ENCODE results near the gene RHNO1.

RHNO1 gene, protein sequence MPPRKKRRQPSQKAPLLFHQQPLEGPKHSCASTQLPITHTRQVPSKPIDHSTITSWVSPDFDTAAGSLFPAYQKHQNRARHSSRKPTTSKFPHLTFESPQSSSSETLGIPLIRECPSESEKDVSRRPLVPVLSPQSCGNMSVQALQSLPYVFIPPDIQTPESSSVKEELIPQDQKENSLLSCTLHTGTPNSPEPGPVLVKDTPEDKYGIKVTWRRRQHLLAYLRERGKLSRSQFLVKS

DNA sequence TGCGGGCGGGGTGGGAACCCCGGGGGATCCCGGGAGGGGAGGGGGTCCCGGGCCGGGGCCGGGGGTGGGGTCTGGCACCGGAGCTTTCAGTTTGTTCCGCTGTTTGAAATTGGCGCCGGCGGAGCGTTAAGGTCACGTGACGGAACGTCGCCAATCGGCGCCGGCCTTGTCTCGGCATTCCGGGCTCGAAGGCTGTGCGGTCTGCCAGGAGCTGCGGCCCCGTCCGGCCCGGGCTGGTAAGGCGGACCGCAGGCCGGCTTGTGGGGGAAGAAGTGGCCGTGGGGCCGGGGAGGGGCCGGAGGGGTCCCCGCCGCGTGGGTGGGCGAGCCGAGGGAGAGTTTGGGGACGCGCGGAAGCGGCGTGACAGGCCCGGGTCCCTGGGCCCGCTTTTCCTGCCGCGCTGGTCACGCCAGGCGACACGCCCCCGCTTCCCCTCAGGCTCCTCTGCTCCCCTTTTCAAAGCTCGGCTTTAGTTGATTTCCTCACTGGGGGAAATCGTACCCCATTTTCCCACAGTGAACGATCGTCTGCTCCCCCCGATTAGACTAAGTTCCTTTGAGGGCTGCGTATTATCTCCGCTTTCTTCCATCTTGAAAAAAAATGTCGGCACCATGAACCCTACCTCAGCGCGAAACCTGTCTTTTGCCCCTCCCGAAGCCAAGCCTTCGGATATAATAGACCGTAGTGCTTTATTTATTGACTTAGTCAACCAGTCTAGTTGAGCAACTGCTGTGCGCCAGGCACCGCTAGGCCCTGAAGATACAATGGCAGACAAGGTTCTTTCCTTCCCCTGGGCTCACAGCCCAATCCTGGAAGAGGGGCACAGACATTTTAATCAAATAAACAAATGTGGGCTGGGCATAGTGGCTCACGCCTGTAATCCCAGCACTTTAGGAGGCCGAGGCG lies at the start of gene RHNO1, which contains the start of gene FOXM1:
Gene RHNO1 (plus strand): TSS at position 177 of the 906 bp plus-strand sequence. CDS start 8,144 bp downstream, outside the sequence.
Gene FOXM1 (minus strand): TSS at position 128 of the 906 bp plus-strand sequence. CDS start 2,696 bp downstream, outside the sequence.
- in situ Hi-C loops (cut with HindIII; ENCODE audit: low sequenced_read_pairs): no loop called here

DNA sequence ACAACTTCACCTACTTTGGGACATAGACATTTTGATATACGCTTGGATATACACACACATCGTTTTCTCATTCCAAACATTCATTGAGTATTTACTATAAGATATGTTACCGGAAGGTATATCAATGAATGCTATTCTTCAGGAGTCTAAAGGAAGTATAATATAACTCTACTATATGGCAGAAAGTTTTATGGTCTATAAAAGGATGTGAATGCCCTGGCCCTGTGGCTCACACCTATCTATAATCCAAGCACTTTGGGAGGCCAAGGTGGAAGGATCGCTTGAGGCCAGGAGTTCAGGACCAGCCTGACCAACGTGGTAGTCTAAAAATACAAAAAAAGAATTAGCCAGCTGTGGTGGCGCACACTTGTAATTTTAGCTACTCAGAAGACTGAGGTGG lies 47.7 kb upstream of the RHNO1 start:
- in situ Hi-C loops (cut with HindIII; ENCODE audit: low sequenced_read_pairs): no loop called here

DNA sequence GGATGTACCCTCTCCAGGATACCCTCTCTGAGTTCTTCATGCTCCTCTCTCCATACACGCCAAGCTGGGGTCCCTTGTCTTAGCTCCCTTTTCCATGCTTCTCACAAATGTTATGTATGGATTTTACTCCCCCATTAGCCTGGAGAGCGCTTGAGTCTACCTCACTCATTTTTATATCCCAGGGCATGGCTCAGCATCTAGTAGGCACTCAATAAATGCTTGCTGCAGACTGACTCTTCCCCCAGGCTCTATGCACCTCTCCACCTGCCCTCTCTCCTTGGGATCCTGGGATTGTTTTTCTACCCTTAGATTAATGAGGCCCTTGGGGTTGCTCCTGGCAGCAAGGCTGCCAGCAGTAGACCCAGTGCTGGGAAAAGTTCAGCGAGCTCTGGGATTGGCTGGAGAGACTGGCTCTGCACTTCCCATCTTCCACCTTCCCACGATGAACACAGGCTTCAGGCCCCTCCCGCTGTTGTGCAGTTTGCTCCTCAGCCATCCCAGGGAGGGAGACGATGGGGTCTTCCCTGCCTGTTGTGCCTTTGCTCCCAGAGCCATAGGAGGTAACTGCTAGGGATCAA lies 44.4 kb upstream of the RHNO1 start:
- in situ Hi-C loops (cut with HindIII; ENCODE audit: low sequenced_read_pairs): no loop called here

DNA sequence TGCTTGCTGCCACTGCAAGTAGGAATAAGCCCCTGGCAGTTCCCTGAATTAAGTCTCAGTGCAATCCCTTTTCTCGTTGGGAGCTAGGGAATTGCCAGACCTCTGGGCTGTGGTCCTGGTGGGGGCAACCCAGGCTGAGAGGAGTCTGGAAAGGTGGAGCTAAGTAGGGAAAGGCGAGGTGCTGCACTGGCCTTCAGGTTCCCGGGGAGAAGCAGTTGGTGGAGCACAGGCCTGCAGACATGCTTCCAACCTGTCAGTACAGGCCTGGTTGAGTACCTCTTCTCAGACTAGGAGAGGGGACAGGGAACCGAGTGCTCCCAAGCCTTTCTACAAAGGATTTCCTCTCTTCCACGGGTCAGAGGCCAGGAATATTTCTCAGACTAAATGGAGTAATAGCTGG lies 43.7 kb upstream of the RHNO1 start:
- in situ Hi-C loops (cut with HindIII; ENCODE audit: low sequenced_read_pairs): no loop called here

DNA sequence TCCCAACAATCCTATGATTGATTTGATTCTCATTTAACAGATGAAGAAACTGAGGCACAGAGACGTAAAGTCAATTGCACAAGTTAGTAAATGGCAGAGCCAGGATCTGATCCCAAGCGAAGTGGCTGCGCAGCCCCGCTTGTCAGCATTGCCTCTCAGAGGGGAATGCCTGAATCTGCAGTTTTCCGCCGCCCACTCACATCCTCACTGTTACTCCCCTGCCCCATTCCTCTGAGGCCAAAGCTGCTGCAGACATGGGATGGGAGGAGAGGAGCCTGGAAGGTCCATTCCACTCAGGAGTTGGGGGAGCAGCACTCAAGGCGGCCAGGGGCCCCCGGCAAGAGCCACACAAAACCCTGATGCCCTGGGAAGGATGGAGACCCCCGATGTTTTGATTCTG lies 43.2 kb upstream of the RHNO1 start:
- in situ Hi-C loops (cut with HindIII; ENCODE audit: low sequenced_read_pairs): no loop called here

DNA sequence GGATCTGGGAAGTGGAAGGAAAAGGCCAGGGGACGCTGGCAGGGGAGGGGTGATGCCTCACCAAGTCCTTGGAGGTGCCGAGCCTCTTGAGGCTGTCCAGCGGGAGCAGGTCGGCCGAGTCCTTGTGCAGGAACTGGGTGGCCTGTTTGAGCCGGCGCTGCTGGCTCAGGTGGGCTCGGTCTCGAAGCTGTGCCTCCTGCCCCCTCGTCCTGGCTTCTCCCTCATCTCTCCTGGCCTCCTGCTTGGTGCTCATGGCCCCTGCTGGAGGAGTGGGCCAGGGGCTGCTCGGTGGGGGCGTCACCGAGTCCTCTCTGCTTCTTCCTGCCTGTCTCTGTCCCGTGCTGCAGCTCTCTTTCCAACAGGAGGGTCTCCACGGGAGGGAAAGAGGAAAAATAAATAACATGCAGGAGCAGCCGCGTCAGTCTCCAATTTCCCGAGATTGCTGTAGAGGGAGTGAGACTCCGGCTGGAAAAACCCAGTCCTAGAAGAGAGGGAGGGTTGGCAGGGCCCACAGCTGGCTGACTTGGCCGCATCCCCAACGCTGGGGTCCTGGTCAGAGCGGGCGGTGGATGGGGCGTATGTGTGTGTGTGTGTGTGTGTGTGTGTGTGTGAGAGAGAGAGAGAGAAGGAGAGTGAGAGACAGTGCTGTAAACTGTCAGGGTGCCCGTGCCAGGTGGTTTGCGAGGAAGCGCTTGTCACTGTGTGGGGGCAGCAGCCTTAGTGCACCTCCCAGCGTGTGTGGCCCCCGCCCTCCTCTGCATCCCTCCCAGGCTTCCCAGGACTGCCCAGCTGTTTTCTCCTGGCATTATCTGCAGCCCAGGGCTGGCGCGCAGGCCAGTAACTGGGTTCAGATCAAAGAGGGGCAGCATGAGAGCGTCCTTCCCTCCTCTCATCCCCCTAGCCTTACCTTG lies 42.2 kb upstream of the RHNO1 start, which contains the start of gene NRIP2:
Gene NRIP2 (minus strand): TSS at position 455 of the 911 bp plus-strand sequence. CDS start 52 bp downstream, at position 403.
- in situ Hi-C loops (cut with HindIII; ENCODE audit: low sequenced_read_pairs): no loop called here

DNA sequence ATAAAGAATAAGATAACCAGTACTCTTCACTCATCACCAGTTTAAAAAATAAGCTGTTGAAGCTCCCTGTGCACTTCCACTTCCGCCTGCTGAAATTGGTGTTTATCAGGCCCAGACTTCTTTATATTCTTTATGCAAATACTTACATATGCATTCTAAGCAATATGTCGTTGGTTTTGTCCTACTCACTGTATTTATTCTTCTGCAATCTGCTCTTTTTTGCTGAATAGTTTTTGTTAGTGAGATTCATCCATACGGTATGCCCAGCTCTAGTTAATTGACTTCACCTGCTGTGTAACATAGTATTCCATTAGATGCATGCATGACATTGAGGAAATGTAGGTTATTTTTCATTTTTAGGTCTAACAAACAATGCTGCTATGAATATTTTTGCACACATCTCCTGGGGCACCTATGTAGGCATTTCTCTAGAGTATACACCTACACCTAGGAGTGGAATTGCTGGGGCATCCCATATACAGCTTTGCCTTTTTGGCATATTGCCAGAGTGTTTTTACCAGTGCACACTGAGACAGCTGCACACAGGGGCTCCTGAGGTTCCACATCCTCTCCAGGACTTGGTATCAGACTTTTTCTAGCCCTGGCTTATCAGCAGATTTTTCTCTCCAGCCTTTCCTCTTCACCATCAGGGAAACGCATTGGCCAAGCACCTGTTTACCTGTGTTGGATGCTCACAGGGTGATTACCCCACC lies 41.2 kb upstream of the RHNO1 start:
- in situ Hi-C loops (cut with HindIII; ENCODE audit: low sequenced_read_pairs): no loop called here

DNA sequence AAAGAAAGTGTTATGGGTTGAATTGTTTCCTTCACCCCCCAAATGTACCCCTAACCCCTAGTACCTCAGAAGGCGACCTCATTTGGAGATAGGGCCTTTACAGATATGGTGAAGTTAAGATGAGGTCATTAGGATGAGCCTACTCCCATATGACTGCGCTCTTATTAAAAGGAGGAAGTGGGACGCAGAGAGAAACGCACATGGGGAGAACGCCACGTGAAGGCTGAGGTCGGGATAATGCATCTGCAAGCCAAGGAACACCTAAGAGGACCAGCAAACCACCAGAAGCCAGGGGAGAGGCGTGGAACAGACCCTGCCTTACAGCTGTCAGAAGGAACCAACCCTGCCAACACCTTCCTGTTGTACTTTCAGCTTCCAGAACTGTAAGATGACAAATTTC lies 40.4 kb upstream of the RHNO1 start:
- in situ Hi-C loops (cut with HindIII; ENCODE audit: low sequenced_read_pairs): no loop called here

DNA sequence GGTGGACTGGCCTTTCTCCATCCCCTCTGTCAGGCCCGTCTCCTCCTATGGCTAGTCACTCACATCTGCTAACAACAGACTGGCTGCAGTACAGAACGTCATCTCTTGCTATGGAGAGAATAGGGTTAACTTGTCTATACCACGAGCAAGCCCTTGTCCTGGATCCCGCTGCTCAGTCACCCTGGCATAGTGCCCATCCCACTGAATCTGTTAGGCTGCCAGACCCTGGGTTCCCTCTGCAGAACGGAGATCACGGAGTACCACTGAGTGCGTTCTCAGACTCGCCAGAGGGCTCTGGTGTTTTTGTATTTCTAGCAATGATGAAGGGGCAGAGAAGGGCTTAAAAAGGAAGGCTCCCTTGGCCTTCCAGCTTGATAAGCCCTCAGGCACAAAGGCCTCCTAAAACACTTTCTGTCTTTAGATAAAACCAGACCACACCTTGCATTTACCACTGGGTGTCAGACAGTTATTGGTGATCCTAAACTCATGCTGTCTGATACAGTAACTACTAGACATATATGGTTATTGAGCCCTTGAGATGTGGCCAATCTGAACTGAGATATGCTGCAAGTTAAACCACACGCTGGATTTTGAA lies 35.9 kb upstream of the RHNO1 start:
- in situ Hi-C loops (cut with HindIII; ENCODE audit: low sequenced_read_pairs): no loop called here

DNA sequence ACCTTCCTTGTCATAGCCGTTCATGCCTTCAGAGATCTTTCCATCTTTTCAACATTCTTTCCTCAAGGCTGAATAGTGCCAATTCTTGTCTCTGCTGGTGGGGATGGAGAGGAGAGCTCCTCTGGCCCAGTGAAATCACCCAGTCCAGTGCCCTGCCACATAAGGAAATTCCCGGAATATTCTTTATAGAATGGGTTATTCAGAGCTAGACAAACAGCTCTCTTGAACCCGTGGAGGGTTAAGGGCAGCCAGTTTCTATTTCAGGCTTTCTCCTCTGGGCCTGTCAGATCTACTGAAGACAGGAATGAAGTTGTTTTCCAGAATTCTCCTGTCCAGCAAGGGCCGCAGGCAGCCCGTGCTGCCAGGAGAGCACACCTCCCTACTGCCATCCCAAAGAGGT lies 34.1 kb upstream of the RHNO1 start:
- in situ Hi-C loops (cut with HindIII; ENCODE audit: low sequenced_read_pairs): no loop called here

DNA sequence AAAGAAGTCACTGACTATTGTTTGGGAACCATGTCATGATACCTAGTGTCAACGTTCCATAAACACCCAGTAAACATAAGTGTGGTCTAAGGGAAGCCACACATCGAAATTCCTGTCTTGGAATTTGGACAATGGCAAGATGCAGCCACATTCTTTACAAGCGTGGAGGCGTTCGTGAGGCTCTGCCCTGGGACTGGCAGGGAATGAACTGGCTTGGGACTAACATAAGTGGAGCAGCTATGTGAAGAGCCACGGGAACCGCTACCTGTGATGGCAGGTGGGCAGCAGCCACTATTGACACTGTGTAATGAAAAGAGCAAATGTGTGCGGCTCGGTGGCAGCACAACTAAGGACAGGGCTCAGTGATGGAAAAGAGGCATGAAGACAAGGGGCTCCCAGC lies 32.2 kb upstream of the RHNO1 start:
- in situ Hi-C loops (cut with HindIII; ENCODE audit: low sequenced_read_pairs): no loop called here

DNA sequence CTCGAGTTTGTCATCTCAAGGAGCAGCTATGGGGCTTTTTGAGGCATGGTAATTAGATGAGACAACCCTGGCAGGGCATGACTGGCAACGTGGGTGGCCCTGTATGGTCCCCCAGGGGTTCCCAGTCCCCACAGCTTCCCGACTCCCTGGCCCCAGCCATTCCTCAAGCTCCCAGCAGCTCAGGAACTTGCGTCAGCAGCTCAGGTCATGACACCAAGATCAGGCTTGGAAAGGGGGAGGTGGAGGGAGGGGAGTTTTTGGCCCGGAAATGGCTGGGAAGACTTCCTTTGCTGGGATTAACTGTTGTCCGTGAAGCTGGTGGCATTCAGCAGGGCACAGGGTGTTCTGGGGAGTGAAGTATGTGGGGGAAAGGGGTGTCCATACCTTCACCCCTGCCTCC lies 31.7 kb upstream of the RHNO1 start:
- in situ Hi-C loops (cut with HindIII; ENCODE audit: low sequenced_read_pairs): no loop called here

DNA sequence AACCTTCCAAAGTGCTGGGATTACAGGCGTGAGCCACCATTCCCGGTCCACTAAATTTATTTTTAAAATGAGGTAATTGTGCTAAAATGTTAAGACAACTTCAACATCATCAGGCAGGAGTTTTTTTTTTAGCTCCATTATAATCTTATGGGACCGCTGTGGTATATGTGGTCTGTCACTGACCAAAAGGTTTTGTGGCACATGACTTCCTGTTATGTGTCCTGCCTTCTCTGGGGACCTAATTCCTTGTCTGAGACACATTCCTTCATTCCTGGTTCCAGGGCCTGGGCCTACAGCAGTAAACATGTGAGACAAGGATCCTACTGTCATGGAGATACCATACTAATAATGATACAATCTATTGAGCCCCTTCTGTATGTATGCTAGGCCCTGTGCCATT lies 25.1 kb upstream of the RHNO1 start:
- in situ Hi-C loops (cut with HindIII; ENCODE audit: low sequenced_read_pairs): no loop called here

DNA sequence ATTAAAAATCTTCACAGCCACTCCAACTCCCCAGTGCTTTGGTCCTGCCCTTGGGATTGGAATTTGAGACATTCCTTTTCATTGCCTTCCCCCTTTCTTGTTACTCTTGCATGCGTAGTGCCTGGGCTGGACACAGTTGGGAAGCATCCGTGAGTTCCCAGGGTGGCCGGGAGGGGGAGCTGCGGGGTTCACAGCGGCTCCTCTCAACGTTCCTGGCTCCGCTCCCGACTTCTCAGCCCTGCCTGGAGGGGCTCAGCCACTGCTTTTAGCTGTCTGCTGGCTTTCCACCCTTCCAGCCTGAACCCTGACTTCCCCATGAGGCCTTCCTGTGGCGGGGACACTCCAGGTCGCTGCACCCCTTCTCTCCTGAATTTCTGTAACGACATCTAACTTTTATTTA lies 23.4 kb upstream of the RHNO1 start:
- in situ Hi-C loops (cut with HindIII; ENCODE audit: low sequenced_read_pairs): no loop called here

DNA sequence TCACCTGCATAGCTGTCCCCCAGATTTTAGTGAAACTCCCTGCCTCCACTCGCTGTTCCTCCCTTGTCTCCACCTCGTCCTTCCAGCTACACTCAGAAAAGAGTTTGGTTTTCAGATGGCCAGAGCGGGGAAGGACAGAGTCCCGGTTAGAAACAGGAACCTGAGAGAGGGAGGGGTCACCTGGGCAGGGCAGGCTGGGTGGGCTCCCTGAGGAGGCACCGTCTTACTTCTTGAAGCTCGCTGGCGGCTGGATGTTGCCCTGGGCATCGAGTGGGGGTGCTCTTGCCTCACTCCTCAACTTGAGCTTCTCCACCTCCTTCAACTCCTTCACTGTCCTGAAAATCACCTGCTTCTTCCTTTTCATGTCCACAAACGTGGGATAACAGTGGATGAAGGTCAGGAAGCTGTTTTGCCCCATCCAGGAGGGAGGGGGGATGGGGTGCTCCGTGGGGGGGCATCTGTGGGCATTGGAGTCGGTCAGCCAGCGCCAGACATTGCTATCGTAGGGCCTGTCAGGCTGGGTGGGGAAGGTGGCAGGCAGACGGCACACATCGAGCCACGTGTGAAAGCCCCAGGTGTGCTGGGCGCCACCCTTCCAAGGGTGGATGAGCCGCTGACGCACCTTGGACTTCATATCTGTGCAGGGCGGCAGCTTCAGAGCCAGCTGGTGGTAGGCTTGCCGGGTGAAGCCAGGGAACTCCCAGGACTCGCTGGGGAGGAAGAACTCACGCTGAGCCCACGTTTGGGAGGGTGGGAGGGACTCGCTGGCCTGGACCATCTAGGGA lies 22.2 kb upstream of the RHNO1 start:
- in situ Hi-C loops (cut with HindIII; ENCODE audit: low sequenced_read_pairs): no loop called here

DNA sequence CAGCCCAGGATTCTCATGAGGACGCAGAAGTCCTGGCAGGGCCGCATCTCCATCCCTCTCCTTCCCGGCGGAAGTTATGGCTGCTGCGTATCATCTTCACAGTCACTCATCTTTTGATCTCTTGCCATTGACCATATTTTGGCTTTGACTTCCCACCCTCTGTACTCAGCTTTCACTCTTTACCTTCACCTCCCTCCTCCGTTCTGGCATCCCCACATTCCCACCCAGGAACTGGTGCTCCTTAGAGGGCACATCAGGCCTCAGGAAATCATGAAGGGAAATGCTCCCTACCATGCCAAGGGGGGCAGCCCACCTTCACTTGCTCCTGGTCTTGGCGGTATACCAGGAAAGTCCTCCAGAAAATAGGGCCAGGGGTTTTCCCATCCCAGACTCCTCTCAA lies 21.5 kb upstream of the RHNO1 start:
- in situ Hi-C loops (cut with HindIII; ENCODE audit: low sequenced_read_pairs): no loop called here

DNA sequence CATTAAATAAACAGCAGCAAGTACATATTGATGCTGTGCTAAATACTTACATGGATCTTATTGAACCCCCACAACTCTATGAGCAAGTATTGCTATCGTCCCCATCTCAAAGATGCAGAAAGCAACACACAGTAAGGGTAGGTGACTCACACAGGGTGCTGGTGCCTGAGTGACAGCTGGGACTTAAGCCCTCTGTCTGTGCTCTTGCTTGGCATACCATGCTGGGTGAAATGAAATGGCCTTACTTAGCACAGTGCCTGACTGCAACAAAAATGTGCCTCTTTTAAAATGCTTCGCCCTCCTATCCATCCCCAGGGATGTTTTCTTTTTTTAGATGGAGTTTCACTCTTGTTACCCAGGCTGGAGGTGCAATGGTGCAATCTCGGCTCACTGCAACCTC lies 21.0 kb upstream of the RHNO1 start:
- in situ Hi-C loops (cut with HindIII; ENCODE audit: low sequenced_read_pairs): no loop called here

DNA sequence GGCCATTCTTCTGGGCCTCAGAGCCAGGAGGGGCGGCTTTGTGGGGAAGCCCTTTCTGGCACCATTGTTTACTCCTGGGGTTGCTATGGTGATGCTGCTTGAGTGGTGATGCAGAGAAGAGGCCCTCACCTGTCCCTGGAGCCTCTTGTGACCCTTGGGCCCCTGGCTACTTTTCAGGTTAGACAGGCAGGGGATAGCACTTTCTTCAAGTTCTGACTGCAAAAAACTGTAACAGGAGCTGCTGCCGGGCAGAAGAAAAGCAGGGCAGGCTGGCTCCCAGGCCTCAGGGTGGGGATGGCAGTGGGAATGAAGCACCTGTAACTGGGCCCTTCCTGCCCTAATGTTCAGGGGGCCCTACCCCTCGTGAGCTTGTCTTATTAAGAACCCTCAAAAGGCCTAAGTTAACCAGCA lies 20.0 kb upstream of the RHNO1 start, which contains the start of gene TEX52:
Gene TEX52 (minus strand): TSS at position 19 of the 411 bp plus-strand sequence. CDS start 13 bp downstream, at position 6.
- in situ Hi-C loops (cut with HindIII; ENCODE audit: low sequenced_read_pairs): no loop called here

DNA sequence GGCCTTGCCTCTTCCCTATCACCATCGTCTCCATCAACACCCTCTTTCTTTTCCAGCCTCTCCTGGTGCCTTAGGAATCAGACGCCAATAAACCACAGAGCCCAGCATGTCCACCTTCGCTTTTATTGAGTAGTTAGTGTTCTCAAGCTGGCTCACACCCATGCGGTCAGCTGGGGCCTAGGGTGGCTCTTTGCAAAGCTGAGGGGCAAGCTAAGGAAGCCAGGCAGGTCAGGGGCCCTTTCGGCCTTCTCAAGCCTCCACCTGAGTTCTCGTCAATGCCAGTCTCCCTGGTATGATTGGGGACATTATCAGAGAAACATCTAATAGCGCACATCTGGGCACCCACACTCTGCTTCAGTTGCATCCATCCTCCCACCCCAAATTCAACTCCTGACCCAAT lies 19.4 kb upstream of the RHNO1 start:
- in situ Hi-C loops (cut with HindIII; ENCODE audit: low sequenced_read_pairs): no loop called here
